DOHH2 (cell line): ENCODE results near the gene HYDIN.

Source experiments
- H3F3A ChIP-seq: fragments of 200-600 bp; sonication (generic), shearing (Covaris generic); 2 replicates; pipeline ENCODE4 v1.6.0; 2016; ENCODE audit warnings: antibody characterized with exemption, mild to moderate bottlenecking; ENCODE audit not compliant: control insufficient read depth, insufficient read depth
- H3K27ac ChIP-seq: fragments of 200-600 bp; sonication (generic); 2 replicates; pipeline ENCODE4 v1.5.1; 2014; ENCODE audit warnings: low read depth, mild to moderate bottlenecking, low read length, moderate library complexity
- H3K27me3 ChIP-seq: fragments of 200-600 bp; sonication (generic); 2 replicates; pipeline ENCODE4 v1.6.1; 2014; ENCODE audit warnings: mild to moderate bottlenecking, low read length, mixed read lengths; ENCODE audit not compliant: control insufficient read depth
- H3K36me3 ChIP-seq: fragments of 200-600 bp; sonication (generic); 2 replicates; pipeline ENCODE4 v1.6.1; 2014; ENCODE audit warnings: mild to moderate bottlenecking, low read length, moderate library complexity, mixed read lengths; ENCODE audit not compliant: control insufficient read depth
- H3K4me1 ChIP-seq: fragments of 200-600 bp; sonication (generic); 2 replicates; pipeline ENCODE4 v1.6.1; 2014; ENCODE audit warnings: mild to moderate bottlenecking, low read length, mixed read lengths; ENCODE audit not compliant: control insufficient read depth
- H3K4me2 ChIP-seq: fragments of 200-600 bp; sonication (generic); 2 replicates; pipeline ENCODE4 v1.6.0; 2014; ENCODE audit warnings: mild to moderate bottlenecking, low read length, moderate library complexity
- H3K4me3 ChIP-seq: fragments of 200-600 bp; sonication (generic); 2 replicates; pipeline ENCODE4 v1.5.1; 2014; ENCODE audit warnings: mild to moderate bottlenecking, low read length, mixed read lengths
- H3K79me2 ChIP-seq: fragments of 200-600 bp; sonication (generic); 2 replicates; pipeline ENCODE4 v1.6.1; 2014; ENCODE audit warnings: mild to moderate bottlenecking, low read length, mixed read lengths; ENCODE audit not compliant: control insufficient read depth
- H3K9me2 ChIP-seq: fragments of 200-600 bp; sonication (generic); replicated peaks from 2 replicates; pipeline ENCODE4 v1.6.1; 2014; ENCODE audit warnings: mild to moderate bottlenecking, low read length, mixed read lengths; ENCODE audit not compliant: control insufficient read depth
- H3K9me3 ChIP-seq: fragments of 200-600 bp; sonication (generic); 2 replicates; pipeline ENCODE4 v1.6.1; 2014; ENCODE audit warnings: antibody characterized with exemption, low read length, mixed read lengths; ENCODE audit not compliant: control insufficient read depth, insufficient read depth
- H4K20me1 ChIP-seq: fragments of 200-600 bp; sonication (generic); 2 replicates; pipeline ENCODE4 v1.6.0; 2014; ENCODE audit warnings: low read depth, mild to moderate bottlenecking, antibody characterized with exemption, low read length, moderate library complexity; ENCODE audit not compliant: control insufficient read depth, insufficient read depth
- EZH2phosphoT487 ChIP-seq: fragments of 200-600 bp; sonication (generic); IDR thresholded peaks from 2 replicates; pipeline ENCODE4 v1.6.1; 2017; ENCODE audit warnings: borderline replicate concordance, mild to moderate bottlenecking, antibody characterized with exemption, low read length, moderate library complexity, mixed read lengths
- TF ChIP-seq, protein P1 (sequence below): fragments of 200-600 bp; sonication (generic); IDR thresholded peaks from one replicate; pipeline ENCODE4 v1.5.1; 2014; ENCODE audit warnings: antibody characterized with exemption, mild to moderate bottlenecking, low read depth, low read length; ENCODE audit not compliant: poor library complexity, severe bottlenecking

The HYDIN gene

DNA sequence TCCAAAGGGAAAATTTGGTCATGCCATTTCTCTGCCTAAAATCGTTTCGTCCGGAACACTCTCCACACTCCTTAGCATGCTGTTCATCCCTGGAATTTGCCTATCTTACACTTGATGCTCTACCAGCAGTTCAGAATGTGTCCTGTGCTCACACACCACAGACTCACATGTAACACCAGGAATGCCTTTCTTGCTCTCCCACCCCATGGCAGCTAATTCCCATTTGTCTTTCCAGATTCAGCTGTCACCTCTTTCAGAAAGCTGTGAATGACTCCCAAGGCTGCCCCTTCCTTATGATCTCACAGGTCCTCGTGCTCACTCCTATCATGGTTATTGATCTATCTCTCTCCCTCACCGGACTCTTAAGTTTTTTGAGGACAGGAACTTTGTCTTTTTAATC is 38.1 kb downstream of the HYDIN start:
- Histone ChIP-seq H3F3A (no peaks in the 10 kb centered on the region), H3K9me2 (no peaks in the 10 kb centered on the region), H3K27ac (no peak overlapping the region), H3K4me1 (no peaks in the 10 kb centered on the region), H3K4me3 (no peak overlapping the region), H3K27me3 (0 out of 2 replicates have a peak, but pooled peaks cover 3% of the 10 kb centered on the region), H3K9me3 (no peaks in the 10 kb centered on the region), H3K79me2 (no peaks in the 10 kb centered on the region), H3K36me3 (no peaks in the 10 kb centered on the region), H3K4me2 (no peak overlapping the region), H4K20me1 (no peaks in the 10 kb centered on the region)
- no peak for TF ChIP-seq EZH2phosphoT487
- TF ChIP-seq, protein P1, sequence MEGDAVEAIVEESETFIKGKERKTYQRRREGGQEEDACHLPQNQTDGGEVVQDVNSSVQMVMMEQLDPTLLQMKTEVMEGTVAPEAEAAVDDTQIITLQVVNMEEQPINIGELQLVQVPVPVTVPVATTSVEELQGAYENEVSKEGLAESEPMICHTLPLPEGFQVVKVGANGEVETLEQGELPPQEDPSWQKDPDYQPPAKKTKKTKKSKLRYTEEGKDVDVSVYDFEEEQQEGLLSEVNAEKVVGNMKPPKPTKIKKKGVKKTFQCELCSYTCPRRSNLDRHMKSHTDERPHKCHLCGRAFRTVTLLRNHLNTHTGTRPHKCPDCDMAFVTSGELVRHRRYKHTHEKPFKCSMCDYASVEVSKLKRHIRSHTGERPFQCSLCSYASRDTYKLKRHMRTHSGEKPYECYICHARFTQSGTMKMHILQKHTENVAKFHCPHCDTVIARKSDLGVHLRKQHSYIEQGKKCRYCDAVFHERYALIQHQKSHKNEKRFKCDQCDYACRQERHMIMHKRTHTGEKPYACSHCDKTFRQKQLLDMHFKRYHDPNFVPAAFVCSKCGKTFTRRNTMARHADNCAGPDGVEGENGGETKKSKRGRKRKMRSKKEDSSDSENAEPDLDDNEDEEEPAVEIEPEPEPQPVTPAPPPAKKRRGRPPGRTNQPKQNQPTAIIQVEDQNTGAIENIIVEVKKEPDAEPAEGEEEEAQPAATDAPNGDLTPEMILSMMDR = no peak

GRCh38 chr16:71188956-71189712 is 41.4 kb downstream of the HYDIN start:
- Histone ChIP-seq H3K27ac (no peak overlapping the region), H3K9me2 (no peaks in the 10 kb centered on the region), H4K20me1 (no peaks in the 10 kb centered on the region), H3K4me2 (no peak overlapping the region), H3F3A (no peaks in the 10 kb centered on the region), H3K4me1 (no peaks in the 10 kb centered on the region), H3K27me3 (no peaks in the 10 kb centered on the region), H3K79me2 (no peaks in the 10 kb centered on the region), H3K4me3 (no peak overlapping the region), H3K36me3 (no peaks in the 10 kb centered on the region), H3K9me3 (no peaks in the 10 kb centered on the region)
- TF ChIP-seq EZH2phosphoT487 = no peak
- TF ChIP-seq, protein P1 = no peak

- H3K27me3 ChIP-seq = peaks cover 8% of the 10 kb centered on the region
- H3K4me3 ChIP-seq = no peak overlapping the region
- no peaks in the 10 kb centered on the region for H3K9me2 ChIP-seq
- TF ChIP-seq EZH2phosphoT487 = no peak
- TF ChIP-seq, protein P1 = no peak
- H3K4me2 ChIP-seq = no peak overlapping the region
- H3K9me3 ChIP-seq = no peaks in the 10 kb centered on the region
- H3K4me1 ChIP-seq = no peaks in the 10 kb centered on the region
- H4K20me1 ChIP-seq = no peaks in the 10 kb centered on the region
- no peaks in the 10 kb centered on the region for H3F3A ChIP-seq
- no peak overlapping the region for H3K27ac ChIP-seq
- no peaks in the 10 kb centered on the region for H3K36me3 ChIP-seq
- no peaks in the 10 kb centered on the region for H3K79me2 ChIP-seq
Observed at GRCh38 chr16:71185347-71185746, 45.2 kb downstream of the HYDIN start.
